Keratinocyte (primary cell): ENCODE results near the gene STUB1.

Experiments used
- CTCF ChIP-seq, 3 experiments: IDR thresholded peaks in 1 of 3; conservative IDR thresholded peaks in 1 of 3; optimal IDR thresholded peaks in 1 of 3; 2 replicates in 2 of 3; 3 replicates in 1 of 3; pipeline versions ENCODE3 to v1.5.1; 2011; ENCODE audit warnings: low read length in 3 of 3, mild to moderate bottlenecking in 3 of 3, moderate library complexity in 2 of 3, control low read depth in 1 of 3, inconsistent platforms in 1 of 3; ENCODE audit not compliant: insufficient read depth in 2 of 3; ENCODE audit errors: extremely low read depth in 1 of 3
- EZH2 ChIP-seq: IDR thresholded peaks from one replicate; pipeline ENCODE4 v1.6.1; 2012; ENCODE audit warnings: inconsistent platforms, mild to moderate bottlenecking, low read length, moderate library complexity

DNA sequence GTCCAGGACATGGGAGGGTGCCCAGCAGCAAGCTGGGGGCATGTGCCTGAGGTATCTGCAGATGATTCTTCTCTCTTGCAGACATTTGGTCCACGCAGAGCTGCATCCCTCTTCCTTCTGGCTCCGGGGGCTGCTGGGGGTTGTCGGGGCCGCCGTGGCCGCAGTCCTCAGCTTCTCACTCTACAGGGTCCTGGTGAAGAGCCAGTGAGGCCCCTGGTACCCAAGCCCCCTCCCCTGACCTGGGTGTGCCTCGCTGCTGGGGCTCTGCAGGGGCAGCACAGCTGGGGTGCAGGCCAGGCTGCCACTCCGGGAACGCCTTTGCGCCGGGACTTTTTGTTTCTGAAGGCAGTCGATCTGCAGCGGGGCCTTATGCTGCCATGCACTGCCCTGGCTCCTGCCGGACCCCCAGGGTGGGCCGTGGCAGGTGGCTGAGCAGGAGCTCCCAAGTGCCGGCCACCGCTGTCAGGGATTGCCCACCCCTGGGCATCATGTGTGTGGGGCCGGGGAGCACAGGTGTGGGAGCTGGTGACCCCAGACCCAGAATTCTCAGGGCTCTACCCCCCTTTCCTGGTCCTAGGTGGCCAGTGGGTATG is 6.7 kb upstream of the STUB1 start:
- TF ChIP-seq CTCF (optimal IDR thresholded peaks at IDR 0.05 in 1 of 3, IDR thresholded peaks at IDR 0.05 in 1 of 3, conservative IDR thresholded peaks at IDR 0.05 in 1 of 3; ENCODE audit: extremely low read depth in 1 of 3, insufficient read depth in 2 of 3, low read length in 3 of 3) (no peak), EZH2 (no peak)
